GM03348 (cell line): ENCODE results near the gene CTSE.

Source experiments
- DNase-seq: peaks from one replicate; pipeline ENCODE4 v3.0.0; 2012; ENCODE audit warnings: low spot score

The CTSE gene

DNA sequence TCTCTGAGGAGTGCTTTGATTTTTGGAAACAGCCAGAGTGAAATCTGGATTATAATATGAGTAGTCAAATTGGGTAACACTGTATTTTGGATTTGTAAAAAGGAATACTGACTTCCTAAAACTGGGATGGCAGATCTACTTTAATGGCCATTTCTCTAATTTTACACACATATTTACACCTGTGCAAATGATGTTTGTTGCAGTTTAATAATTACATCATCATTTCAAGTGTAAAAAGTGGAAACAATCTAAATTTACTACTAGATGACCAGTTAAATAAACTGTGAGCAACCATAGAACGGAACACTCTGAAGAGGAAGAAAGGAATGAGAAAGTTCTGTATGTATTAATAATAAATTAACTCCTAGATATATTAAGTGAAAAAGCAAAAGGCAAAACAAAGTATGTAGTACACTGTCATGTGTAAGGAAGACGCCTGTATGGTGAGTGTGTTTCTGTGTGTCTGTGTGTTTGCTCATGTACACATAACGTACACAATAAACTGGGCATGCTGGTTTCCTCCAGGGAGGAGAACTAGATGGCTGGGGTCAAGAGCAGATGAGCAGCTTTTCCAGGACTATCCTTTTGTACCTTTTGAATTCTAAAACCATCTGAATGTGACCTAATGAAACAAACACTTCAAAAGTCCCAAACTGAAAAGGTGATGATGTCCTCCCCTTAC is 26.4 kb upstream of the CTSE start:
- no peak for DNase-seq

DNA sequence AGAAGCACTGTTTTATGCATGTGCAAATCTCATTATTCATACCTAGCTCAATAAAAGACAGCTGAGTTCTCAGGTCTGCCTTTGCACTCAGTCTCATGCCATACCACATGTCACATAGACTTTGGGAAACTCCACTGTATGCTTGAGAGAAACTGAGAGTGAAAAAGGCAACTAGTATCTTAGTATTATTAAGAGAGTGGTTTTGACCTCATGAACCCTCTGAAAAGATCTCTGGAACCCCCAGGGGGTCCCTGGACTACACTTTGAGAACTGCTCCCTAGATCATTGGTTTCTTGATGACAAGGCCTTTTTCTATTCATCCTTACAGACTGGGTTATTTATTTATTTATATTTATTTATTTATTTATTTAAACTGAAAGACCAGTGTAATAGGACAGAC is 25.6 kb upstream of the CTSE start:
- DNase-seq: no peak

DNA sequence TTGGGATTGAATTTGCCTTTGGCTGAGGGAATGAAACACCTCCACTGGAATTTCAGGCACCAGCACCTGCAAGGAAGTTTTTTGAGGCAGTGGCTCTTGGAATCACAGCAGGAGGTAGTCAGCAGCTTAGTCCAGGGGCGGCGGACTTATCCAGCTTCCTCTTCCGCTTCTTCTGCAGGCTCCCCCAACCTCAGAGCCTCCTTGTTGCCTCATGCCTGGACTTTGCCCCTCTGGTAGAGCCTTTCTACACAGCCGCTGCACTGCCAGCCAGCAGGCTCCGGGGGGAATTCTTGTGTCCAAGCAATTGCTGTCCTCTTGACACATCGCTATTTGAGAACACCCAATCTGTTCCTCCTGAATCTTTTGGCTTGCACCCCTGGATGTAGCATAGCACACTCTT is 24.9 kb upstream of the CTSE start:
- no peak for DNase-seq

DNA sequence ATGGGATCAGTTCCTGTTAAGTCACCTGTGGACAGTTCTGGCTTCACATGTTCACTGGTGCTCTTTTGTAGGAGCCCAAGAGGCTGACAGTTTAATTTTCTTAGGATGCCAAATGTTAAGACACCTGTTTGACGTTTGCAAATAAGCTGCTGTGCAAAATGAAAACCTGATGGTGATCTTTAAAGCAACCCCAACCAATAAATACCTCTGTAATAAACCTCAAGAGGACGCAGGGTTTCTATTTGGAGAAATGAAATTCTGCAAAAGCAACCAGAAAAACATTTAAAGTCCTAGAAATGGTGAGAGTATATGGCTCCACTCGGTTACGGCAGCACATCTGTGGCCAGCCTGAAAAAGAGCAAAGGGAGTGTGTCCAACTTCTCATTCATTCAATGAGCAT is 23.6 kb upstream of the CTSE start:
- no peak for DNase-seq

DNA sequence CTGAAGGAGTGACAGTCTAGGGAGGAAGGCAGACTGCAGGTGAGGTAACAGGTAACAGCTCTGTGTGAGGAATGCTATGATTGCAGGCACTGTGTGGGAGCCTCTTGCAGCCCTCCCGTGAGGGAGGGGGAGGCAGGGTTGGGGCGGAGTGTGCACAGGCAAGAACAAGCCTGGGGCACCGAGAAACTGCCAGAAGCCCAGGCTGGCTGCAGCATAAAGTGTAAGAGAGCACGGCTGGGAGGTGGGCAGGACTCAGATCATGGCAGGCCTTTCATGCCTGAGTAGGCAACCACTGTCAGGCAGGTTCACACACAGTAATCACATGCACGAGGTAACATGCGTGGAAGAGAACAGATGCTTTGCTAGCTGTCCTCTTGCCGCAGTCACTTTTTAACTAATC is 17.9 kb upstream of the CTSE start:
- DNase-seq: no peak

DNA sequence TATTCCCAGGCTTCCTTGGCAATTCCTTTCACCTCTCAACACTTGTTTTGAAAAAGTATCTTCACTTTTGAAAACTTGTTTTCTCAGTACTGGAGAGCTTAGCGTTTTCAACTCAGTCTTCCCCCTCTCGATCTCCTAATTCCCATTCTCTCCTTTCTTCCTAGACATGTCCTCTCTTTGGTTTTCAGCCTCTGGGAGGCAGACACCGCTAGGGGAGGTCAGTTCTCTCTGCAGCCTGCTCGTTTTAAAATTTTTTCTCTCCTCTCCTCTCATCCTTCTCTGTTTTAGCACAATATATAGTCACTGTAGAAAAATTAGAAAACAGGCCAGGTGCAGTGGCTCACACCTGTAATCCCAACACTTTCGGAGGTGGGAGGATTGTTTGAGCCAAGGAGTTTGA is 16.6 kb upstream of the CTSE start:
- DNase-seq: no peak

DNA sequence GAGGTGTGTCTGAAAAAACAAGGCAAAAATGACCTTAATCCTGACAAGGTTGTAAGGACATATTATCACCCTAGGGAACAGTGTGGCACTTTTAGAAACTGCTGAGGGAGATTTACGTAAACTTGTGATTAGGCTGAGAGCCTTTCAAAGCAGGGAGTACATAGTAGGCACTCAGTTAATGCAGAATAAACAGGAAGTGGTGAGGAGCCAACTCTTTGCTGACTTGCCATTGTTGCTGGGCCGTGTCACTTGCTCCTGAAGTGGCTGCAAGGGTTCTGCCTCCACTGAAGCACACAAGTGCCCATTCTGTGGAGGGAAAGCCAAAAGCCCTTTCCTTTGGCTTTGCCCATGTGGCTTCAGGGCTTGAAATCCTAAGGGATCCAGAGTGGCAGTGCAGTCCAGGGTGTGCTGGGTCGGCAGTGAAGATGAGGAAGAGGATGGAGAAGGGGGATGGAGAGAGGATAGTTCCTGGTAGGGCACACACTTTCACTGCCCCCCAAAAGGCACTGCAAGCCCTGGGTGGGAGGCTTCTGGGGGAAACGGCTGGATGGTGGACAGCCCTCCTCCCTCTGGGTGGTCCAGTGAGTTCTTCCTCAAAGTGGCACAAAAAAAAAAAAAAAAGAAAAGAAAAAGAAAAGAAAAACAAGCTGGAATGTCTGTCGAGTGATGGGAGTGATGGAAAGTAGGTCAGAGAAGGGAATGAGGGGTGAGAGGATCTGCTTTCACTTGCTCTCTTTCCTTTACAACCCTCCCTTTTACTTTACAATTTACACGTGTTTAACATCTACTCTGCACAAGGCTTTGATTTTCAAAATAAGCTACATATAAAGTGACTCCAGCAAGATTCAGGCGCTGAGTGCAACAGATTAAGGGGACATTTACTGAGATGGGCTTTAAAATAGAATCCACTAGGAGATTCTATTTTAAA is 15.6 kb upstream of the CTSE start:
- DNase-seq: no peak

DNA sequence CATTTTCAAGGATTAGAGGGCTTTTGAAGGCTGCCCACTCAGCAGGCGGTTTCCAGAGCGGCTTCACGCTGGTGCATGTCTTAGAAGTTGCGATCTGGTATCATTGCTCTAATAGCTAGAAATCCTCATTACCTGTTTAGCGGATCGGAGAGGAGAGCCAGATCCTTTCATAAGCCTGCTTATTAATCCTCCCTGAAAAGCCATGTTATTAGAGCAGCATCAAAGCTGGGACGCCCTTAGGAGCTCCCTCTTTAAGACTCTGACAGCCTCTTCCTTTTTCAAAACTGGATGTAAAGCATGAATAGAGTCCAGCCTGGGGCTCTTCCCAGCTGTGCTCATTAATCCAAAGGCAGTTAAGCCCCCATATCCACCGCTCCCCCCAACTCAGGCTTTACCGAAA is 13.9 kb upstream of the CTSE start:
- DNase-seq: no peak

DNA sequence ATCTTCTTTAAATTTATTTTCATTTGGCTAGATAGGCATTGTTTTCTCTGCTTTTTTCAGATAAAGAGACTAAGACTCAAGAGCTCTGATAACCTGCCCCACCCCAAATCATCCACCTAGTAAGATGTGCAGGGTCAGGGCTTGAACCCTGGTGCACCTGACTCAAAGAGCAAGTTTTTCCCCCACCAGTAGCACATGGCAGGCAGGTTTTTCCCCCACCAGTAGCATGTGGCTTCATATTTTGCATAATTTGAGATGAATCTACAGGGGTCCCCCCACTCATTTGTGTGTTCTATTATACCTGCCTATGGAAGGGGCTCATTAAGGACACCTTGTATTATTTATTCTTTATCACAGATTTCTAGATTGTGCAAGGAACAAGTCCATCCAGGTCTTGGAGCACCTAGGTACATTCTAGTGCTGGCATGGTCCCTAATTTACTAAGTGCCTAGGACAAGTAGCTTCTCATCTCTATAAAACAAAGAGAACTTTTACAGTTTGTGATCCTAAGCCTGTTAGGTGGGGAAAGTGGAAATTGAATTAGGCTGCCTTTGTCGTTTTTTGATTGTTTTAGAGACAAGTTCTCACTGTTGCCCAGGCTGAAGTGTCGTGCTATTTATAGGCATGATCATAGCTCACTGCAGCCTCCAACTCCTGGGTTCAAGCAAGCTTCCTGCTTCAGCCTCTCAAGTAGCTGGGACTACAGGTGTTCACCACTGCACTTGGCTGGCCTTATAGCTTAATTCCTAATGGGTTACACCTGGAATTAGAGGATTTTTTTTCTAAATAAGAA is 13.2 kb upstream of the CTSE start:
- no peak for DNase-seq

DNA sequence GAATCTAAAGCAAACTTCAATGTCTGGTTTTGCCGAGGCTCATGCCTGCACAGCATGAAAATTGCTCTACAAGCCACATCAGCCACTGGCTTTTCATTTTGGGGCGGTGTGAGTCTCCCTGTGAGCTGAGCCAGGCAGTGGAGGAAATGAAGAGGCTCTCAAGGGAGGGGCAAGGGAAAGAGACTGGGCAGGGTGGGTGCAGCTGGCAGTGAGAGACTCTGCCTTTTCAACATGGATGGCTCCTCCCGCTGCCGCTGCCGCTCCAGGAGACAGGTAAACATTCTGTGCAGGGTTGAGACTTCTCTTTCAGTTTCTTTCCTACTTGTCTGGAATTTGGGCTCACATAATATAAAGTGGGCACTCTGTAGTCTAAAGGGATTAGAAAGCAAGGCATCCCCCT is 11.3 kb upstream of the CTSE start:
- DNase-seq: no peak

DNA sequence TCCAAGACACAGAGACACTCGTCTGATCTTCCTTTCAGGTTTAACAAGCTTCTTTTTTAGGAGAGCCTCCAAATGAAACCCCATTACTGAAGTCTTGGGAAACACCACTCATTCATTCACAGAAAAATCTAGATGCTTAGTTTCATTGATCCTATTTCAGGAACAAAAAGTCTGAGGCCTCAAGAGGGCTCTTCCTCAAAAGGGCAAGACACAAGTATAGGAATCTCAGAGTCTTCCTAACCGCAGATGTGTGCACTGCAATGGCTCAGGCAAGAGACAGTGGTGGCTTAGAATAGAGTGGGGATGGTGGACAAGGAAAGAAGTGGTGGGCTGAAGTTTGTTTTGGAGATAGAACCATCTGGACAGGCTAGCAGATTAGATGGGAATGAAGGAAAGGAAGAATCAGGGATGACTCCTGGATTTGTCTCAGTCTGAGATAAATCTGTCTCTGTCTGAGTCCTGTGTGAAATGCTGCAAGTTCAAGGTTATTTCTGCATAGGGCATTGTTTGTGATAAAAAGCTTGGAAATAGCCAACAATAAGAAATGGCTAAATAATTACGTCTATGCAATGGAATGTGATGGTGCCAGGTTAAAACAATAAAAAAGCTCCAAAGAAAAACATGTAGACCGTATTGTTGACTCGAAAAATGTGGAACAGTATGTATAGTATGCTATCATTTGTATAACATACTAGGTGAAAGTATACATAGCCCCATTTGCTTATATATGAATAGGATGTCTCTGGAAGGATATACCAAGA is 8.9 kb upstream of the CTSE start:
- DNase-seq: no peak

DNA sequence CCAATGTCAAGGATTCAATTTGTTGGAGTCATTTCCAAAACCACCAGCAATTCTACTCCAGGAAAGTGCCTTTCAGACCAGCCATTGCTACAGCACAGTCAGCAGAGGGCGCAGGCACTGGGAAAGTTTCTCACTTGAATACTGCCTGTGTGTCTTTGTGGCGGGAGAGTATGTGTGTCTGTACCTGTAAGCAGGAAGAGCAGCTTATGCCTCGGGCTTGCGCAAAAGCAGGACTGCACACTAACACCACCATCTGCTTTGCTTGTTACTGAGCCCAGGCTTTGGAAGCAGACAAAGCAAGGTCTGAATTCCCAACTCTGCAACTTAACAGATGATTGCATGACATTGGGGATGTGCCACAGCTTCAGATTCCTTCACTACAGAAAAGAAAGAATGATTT is 7.0 kb upstream of the CTSE start:
- DNase-seq: peak; percentile 63

DNA sequence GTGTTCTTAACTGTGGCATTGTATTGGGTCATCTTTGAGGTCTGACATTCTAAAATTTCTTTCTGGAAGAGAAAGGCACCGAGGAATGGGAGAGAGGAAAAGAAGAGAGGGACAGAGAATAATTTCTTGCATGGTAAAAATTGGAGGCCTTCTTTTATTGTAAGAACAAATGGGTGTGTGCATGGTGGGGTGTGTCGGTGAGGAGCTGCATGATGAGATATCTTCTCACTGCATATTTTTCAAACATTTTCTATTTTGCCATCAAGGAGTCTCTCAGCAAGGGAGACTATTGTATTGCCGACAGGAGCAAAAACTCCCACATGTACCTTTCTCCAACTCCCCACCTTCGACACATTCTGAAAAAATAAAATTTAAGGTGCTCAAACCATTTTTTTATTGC is 6.5 kb upstream of the CTSE start:
- DNase-seq: no peak

DNA sequence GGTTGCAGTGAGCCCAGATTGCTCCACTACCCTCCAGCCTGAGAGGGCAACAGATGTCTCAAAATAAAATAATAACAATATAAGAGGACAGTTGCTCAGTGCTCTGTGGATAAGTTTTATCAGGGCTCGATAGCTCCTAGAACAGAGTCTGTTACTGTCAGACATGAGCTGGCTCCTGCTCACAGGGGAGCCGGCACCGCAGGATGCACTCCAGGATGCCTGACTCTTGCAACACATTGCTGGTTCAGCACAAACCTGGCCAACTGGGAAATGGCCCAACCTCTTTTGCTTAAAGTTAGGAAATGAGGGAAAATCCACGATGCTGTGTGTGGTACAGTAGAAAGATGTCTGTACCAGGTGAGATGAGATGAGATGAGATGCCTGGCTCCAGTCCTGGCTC is 5.8 kb upstream of the CTSE start:
- peak; percentile 27 for DNase-seq

DNA sequence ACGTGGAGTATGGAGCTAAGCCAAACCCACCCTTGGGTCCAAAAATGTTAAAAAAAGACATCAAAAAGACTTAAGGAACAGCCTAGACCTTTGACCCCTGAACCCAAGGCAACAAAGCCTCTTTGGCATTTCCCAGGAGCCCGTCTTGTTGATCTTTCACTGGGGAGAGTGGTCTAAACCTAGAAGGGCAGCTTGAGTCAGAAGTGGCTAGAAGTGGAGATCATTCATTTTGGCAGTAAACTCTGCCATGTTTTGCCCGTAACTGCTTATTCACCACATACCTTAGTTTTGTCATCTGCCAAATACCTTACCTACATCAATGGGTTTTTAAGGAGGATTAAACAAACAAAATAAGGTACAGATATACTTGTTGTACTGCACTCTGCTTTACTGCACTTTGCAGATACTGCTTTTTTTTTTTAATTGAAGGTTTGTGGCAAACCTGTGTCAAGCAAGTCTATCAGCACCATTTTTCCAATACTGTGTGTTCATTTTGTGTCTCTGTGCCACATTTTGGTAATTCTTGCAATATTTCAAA is 1.7 kb upstream of the CTSE start:
- no peak for DNase-seq

DNA sequence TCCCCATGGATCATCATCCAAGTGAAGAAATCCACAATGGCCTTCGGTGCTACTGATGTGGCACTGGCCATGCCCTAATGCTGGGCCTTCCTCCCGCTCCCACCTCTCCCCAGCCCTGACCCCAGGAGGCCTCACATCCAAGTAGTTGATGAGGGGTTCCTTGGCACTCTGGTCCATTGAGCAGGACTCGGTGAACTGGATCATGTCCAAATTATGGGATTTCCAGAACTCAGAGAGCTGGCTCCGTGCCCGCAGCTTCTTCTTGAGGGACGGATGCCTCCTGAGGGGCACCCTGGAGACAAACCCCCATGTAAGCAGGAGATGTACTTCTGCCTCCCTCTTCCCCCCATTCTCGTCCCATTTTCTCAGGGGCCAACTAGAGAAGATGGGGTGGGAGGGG is 929 bp downstream of the CTSE start:
- no peak for DNase-seq

DNA sequence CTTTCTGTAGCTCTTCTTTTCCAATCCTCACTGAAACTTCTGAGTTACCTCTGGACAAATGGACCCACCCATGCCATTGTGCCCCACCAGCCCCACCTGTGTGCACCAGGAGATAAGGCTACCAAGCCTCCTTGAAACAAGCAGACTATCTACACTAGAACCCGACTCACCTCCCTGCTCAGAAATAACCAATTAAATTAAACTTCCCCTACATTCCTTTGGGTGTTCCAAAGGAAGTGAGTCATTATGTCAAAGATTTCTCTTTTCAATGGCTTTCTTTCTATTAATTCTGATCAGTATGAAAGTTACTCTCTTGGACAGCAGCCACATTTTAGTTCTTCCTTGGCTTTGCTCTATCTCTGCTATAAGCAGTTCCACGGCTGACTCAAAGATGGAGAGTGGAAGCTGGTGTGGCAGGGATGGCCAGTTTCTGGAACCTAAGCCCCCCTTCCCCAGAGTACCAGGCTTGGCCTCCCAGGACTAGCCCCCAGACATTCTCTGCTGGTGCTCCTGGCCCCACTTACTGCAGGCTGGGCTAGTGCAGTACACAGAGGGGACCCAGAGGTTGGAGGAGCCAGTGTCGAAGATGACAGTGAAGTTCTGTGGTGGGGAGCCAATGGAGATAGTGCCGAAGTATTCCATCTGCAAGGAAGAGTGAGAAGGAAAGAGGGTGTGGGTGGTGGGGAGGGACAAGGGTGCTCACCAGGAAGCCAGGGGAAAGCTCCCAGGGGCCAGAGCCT is 1.9 kb downstream of the CTSE start:
- peak; percentile 38 for DNase-seq

DNA sequence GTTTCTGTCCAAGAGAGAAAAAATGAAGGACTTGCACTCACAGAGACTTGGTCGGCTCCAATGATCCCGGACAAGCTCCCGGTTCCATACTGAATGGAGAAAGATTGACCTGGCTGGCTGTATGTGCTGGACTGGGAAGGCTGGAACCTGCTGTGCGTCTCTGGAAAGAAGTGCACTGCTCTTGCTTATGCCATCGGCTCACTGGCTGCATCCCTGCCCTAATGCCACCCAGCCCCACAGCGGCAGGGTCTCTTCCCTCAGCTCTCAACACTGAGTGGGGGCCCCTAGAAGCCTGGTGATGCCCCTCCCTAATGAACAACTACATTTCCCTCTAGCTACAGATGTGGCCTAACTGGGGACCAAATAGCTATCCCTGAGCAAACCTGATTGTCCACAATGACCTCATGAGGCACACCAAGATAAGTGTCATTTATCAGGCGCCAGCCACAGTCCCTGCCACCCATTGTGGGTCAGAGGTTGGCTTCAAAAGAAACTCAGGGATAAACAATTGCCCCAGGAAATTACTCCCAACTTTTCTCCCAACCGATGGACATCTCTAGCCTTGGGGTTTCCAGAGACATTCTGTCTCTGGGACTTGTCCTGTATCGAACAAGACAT is 2.6 kb downstream of the CTSE start:
- no peak for DNase-seq

DNA sequence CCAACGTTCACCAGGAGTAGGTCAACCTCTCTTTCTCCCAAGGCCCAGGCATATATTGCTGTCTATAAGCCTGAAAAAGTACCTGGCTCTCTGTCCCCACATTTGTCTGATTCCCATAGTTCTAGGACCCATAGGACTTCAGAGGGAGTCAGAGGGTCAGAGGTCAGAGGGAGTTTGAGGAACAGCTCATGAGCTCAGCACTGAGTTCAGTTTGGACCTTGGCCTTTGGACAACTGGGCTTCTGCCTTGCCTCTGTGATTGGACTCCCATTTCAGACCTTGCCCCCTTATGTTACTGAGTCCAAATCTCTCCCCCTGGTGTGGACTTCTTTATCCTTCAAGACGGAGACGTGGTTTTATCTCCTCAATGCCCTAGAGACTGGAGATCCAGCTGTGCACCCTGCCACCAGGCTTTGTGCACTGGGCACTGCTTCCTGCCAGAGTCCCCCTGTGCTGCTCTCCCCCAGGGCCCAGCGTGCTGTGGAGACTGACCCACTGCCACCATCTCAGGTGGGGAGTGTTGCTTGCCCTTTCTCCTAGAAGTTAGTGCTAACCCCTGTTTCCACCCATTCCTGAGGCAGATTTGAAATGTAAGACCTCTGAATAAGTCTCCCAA is 3.2 kb downstream of the CTSE start:
- no peak for DNase-seq

DNA sequence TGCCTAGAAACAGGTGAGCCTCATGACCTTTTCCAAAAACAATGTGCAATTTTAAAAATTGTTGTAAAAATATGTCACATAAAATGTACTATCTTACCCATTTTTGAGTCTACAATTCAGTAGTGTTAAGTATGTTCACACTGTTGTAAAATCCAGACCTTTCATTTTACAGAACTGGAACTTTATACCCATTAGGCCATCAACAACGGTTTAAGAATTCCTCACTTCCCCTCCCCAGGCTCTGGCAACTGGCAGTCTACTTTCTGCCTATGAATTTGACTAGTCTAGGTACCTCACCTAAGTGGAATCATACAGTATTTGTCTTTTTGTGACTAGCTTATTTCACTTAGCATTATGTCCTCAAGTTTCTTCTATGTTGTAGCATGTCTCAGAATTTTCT is 8.6 kb downstream of the CTSE start:
- no peak for DNase-seq
